Fibroblast of lung (primary cell): ENCODE measurements around the gene PHOX2B.

Experiments
- EZH2 ChIP-seq: IDR thresholded peaks from 2 replicates; pipeline ENCODE4 v1.5.1; 2012; ENCODE audit warnings: low read length, control low read depth, mild to moderate bottlenecking; ENCODE audit errors: missing control alignments
- TF ChIP-seq, protein P1 (sequence below), 2 donors: IDR thresholded peaks in 1 of 2; conservative IDR thresholded peaks in 1 of 2; 1 replicate in 1 of 2; 2 replicates in 1 of 2; pipeline ENCODE4 v1.5.1; 2011 to 2012; ENCODE audit warnings: low read length in 2 of 2, control low read depth in 1 of 2, inconsistent platforms in 1 of 2, low read depth in 1 of 2, mild to moderate bottlenecking in 1 of 2

DNA sequence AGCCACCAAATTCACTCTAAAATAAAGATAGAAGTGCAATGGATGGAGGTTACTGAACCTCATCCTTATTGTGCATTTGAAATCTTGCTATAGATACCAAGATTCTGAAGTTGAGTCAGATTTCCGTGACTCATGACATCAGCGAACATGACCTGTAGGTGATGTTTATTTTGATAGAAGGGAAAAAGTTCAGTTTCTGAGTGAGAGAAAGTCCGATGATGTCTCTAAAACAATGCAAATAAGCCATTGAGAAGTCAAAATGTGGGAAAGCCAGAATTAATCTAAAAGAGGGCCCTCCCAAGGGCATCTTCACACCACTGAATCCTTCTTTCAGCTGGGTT lies 20.0 kb downstream of the PHOX2B start:
- TF ChIP-seq, protein P1, sequence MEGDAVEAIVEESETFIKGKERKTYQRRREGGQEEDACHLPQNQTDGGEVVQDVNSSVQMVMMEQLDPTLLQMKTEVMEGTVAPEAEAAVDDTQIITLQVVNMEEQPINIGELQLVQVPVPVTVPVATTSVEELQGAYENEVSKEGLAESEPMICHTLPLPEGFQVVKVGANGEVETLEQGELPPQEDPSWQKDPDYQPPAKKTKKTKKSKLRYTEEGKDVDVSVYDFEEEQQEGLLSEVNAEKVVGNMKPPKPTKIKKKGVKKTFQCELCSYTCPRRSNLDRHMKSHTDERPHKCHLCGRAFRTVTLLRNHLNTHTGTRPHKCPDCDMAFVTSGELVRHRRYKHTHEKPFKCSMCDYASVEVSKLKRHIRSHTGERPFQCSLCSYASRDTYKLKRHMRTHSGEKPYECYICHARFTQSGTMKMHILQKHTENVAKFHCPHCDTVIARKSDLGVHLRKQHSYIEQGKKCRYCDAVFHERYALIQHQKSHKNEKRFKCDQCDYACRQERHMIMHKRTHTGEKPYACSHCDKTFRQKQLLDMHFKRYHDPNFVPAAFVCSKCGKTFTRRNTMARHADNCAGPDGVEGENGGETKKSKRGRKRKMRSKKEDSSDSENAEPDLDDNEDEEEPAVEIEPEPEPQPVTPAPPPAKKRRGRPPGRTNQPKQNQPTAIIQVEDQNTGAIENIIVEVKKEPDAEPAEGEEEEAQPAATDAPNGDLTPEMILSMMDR (conservative IDR thresholded peaks at IDR 0.05 in 1 of 2, IDR thresholded peaks at IDR 0.05 in 1 of 2; ENCODE audit: low read depth in 1 of 2, low read length in 2 of 2): no peak
- TF ChIP-seq EZH2: no peak
